Vagina (tissue), 2 donors: ENCODE results near the gene NOTCH1. TPM values are rescaled to one million over a fixed set of nuclear protein-coding genes. Genes with fewer than 3 reads are reported as not detected.

Experiments
- DNase-seq, 2 donors: peaks; one replicate each; pipeline ENCODE4 v3.0.0-alpha.2; 2017; ENCODE audit errors: extremely low spot score in 2 of 2
- H3K27ac ChIP-seq: fragments of 200-600 bp; sonication (generic); one replicate; pipeline ENCODE4 v1.5.1; 2019
- H3K27me3 ChIP-seq: fragments of 200-600 bp; sonication (generic); one replicate; pipeline ENCODE4 v1.5.1; 2019
- H3K36me3 ChIP-seq, 2 donors: fragments of 200-600 bp; sonication (generic); one replicate each; pipeline ENCODE4 v1.5.1; 2017 to 2019
- H3K4me1 ChIP-seq: fragments of 200-600 bp; sonication (generic); one replicate; pipeline ENCODE4 v1.5.1; 2019
- H3K4me3 ChIP-seq, 2 donors: fragments of 200-600 bp; sonication (generic); 1 replicate in 1 of 2; 2 replicates in 1 of 2; pipeline ENCODE4 v1.5.1; 2016 to 2019
- H3K9me3 ChIP-seq: fragments of 200-600 bp; sonication (generic); one replicate; pipeline ENCODE4 v1.5.1; 2019
- POLR2A ChIP-seq, 2 donors: fragments of 450-650 bp; IDR thresholded peaks; one replicate each; pipeline ENCODE4 v1.6.1; 2017; ENCODE audit warnings: antibody characterized with exemption in 2 of 2, mild to moderate bottlenecking in 2 of 2, moderate library complexity in 2 of 2
- POLR2AphosphoS5 ChIP-seq, 2 donors: sonication (generic); formaldehyde crosslinking; IDR thresholded peaks; one replicate each; pipeline ENCODE4 v1.9.0; 2017; ENCODE audit warnings: antibody characterized with exemption in 2 of 2, mild to moderate bottlenecking in 2 of 2, low read depth in 1 of 2; ENCODE audit not compliant: insufficient read depth in 1 of 2
- intact Hi-C: fragments of 100-400 bp; cut with DNase I; formaldehyde crosslinking; loops from one replicate; pipeline ENCODE4 v1.15.1; 2023
- total RNA-seq: library from RNA; depleted of rRNA; stranded (reverse); fragments of >200 nt; gene quantifications from one replicate; pipeline ENCODE4 v1.2.3, GENCODE V29; 2016
- TF ChIP-seq, protein P1 (sequence below), 3 experiments: fragments of 450-650 bp in 2 of 3; fragments of 200-600 bp in 1 of 3; sonication (generic) in 1 of 3; IDR thresholded peaks; one replicate each; pipeline ENCODE4 v1.5.1; 2017 to 2019; ENCODE audit warnings: antibody characterized with exemption in 3 of 3, mild to moderate bottlenecking in 2 of 3, moderate library complexity in 2 of 3

Gene NOTCH1
- total RNA-seq, 1 donor from 2014 or later, result 67.0 TPM

DNA sequence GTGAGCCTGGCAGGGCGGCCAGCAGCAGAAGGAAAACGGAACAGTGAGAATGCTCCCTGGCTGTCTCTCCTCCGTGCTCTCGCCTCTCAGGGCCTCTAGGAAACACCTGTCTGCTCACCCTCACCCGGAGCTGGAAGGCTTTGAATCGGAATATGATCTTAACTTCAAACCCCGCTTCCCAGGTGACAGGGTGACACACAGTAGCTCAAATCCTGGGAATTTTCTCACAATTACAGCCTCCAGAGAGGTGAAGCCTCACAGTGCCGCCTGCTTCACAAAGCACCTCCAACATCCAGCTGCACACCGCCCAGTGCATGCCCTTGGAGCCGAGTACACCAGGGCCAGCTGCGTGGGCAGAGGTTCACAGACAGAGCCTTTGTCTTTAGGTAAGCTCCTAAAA is 75.5 kb downstream of the NOTCH1 start:
- H3K4me1 ChIP-seq, result no peaks in the 10 kb centered on the region
- no peak for DNase-seq
- H3K27ac ChIP-seq, result no peak overlapping the region
- intact Hi-C loops, result no loop called here
- H3K27me3 ChIP-seq, result no peaks in the 10 kb centered on the region
- no peak overlapping the region for H3K4me3 ChIP-seq
- no peaks in the 10 kb centered on the region for H3K9me3 ChIP-seq
- no peak for TF ChIP-seq POLR2A (IDR thresholded peaks at IDR 0.05)
- H3K36me3 ChIP-seq, result peaks cover 9 to 93% of the 10 kb centered on the region in 2 donors

DNA sequence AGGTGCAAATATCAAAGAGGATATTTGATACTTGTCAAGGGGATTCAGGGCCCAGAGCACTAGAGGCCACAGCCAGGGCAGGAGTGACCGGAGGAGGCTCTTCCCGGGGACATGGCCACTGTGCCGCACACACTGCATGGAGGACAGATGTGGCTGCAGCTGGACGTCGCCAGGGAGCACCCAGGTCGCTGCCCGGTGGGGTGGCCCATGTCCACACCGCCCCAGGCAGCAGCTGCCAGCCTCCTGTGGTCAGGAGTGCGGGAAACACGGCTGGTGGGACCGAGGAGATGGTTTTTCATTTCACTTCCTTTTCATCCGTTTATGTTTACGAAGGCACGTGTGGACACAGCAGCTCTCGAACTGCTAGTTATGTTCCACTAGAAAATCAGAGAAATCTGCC is 78.1 kb downstream of the NOTCH1 start:
- peaks cover 9 to 93% of the 10 kb centered on the region in 2 donors for H3K36me3 ChIP-seq
- H3K4me1 ChIP-seq, result no peaks in the 10 kb centered on the region
- TF ChIP-seq POLR2AphosphoS5 (IDR thresholded peaks at IDR 0.05; ENCODE audit: insufficient read depth in 1 of 2, low read depth in 1 of 2) (no peak), POLR2A (IDR thresholded peaks at IDR 0.05) (no peak)
- TF ChIP-seq, protein P1, sequence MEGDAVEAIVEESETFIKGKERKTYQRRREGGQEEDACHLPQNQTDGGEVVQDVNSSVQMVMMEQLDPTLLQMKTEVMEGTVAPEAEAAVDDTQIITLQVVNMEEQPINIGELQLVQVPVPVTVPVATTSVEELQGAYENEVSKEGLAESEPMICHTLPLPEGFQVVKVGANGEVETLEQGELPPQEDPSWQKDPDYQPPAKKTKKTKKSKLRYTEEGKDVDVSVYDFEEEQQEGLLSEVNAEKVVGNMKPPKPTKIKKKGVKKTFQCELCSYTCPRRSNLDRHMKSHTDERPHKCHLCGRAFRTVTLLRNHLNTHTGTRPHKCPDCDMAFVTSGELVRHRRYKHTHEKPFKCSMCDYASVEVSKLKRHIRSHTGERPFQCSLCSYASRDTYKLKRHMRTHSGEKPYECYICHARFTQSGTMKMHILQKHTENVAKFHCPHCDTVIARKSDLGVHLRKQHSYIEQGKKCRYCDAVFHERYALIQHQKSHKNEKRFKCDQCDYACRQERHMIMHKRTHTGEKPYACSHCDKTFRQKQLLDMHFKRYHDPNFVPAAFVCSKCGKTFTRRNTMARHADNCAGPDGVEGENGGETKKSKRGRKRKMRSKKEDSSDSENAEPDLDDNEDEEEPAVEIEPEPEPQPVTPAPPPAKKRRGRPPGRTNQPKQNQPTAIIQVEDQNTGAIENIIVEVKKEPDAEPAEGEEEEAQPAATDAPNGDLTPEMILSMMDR (IDR thresholded peaks at IDR 0.05), result no peak
- no peak for DNase-seq
- intact Hi-C loops, result no loop called here
- no peaks in the 10 kb centered on the region for H3K9me3 ChIP-seq
- no peak overlapping the region for H3K27ac ChIP-seq
- no peaks in the 10 kb centered on the region for H3K27me3 ChIP-seq
- no peak overlapping the region for H3K4me3 ChIP-seq

DNA sequence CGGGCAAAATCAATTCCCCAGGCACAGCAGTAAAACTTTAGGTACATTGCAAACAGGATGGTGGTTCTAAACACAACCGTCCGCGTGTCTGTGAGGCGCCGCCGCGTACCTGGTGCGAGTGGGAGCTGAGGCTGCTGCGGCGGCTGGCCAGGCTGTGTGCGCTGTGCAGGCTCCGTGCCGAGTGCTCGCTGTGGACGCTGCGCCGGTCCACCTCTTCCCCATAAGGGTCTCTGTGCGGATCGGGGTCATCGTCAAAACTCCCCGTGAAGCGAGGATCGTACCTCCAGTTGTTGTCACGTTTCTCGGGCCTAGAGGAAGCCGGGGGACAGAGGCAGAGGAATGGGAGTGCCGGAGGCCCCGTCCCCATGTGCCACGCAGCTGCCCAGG is 79.7 kb downstream of the NOTCH1 start:
- peaks cover 9 to 96% of the 10 kb centered on the region in 2 donors for H3K36me3 ChIP-seq
- no peaks in the 10 kb centered on the region for H3K27me3 ChIP-seq
- no peaks in the 10 kb centered on the region for H3K9me3 ChIP-seq
- no peak for DNase-seq
- H3K4me3 ChIP-seq, result no peak overlapping the region
- intact Hi-C loops, result no loop called here
- TF ChIP-seq POLR2A (IDR thresholded peaks at IDR 0.05) (no peak), POLR2AphosphoS5 (IDR thresholded peaks at IDR 0.05; ENCODE audit: insufficient read depth in 1 of 2, low read depth in 1 of 2) (no peak)
- TF ChIP-seq, protein P1 (IDR thresholded peaks at IDR 0.05), result no peak
- H3K27ac ChIP-seq, result no peak overlapping the region
- H3K4me1 ChIP-seq, result no peaks in the 10 kb centered on the region

DNA sequence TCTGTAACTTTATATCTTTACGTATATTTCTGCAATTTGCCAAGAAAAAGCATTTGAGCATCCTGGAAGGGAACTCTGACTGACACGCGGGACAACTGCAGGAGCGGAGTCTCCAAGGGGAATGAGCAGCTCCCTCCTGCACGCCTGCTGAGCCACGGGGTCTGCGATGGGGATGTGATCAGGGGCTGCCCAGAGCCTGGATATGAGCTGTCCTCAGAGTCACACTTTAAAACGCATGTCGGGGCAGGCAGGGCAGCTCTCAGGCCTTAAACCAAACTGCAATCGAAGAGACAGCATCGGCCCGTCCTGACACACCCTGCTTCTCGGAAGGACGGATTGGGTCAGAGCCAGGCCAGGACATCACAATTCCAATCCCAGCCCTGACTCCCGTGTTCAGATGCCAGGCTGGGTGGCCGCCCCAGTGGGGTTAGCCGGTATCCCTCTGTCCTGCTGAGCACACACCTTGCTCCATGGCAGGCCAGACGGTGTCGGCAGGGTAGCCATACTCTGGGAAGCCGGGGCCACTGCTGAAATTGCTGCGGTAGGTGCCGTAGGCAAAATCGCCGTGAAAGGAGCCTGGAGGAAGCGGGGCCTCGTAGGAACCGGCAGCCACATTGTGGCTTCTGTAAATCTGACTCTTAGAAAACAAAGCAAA is 80.2 kb downstream of the NOTCH1 start:
- Histone ChIP-seq H3K4me1 (no peaks in the 10 kb centered on the region), H3K36me3 (peaks cover 9 to 96% of the 10 kb centered on the region in 2 donors), H3K27ac (no peak overlapping the region), H3K4me3 (no peak overlapping the region), H3K27me3 (no peaks in the 10 kb centered on the region), H3K9me3 (no peaks in the 10 kb centered on the region)
- DNase-seq, result no peak
- TF ChIP-seq, protein P1 (IDR thresholded peaks at IDR 0.05), result no peak
- TF ChIP-seq POLR2AphosphoS5 (IDR thresholded peaks at IDR 0.05; ENCODE audit: insufficient read depth in 1 of 2, low read depth in 1 of 2) (no peak), POLR2A (IDR thresholded peaks at IDR 0.05) (no peak)
- intact Hi-C loops, result no loop called here

DNA sequence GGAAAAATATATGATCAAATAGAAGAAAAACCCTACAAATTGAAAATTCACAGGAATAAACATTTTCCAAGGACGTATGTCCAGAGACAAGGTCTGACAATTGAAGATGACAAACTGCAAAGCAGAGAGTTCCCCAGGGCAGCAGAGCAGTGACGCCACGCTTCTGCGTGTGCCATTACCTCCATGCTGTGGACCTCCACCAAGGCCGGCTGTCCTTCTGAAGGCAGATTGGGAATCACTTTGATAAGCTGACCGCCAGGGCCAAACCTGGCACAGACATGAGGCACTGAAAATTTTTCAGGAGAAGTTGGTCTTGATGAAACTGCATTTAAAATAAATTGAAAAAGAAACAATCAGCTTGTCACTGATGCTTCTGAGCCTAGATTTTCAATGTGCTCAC is 81.6 kb downstream of the NOTCH1 start:
- no peaks in the 10 kb centered on the region for H3K27me3 ChIP-seq
- no peak for TF ChIP-seq POLR2A (IDR thresholded peaks at IDR 0.05)
- no peak for TF ChIP-seq POLR2AphosphoS5 (IDR thresholded peaks at IDR 0.05; ENCODE audit: insufficient read depth in 1 of 2, low read depth in 1 of 2)
- TF ChIP-seq, protein P1 (IDR thresholded peaks at IDR 0.05), result no peak
- H3K27ac ChIP-seq, result no peak overlapping the region
- no peak for DNase-seq
- no peak overlapping the region for H3K4me3 ChIP-seq
- intact Hi-C loops, result no loop called here
- peaks cover 10 to 97% of the 10 kb centered on the region in 2 donors for H3K36me3 ChIP-seq
- no peaks in the 10 kb centered on the region for H3K9me3 ChIP-seq
- no peaks in the 10 kb centered on the region for H3K4me1 ChIP-seq
